Measurements from ENCODE around the gene ABCC1. TPM values are rescaled to one million over a fixed set of nuclear protein-coding genes. Genes with fewer than 3 reads are reported as not detected.
A peak's percentile ranks its signal among the peaks of the same experiment; 100 is the strongest.

ABCC1 gene
- total and polyA plus RNA-seq, 2 of the 4 experiments (the other 2 are of a cell fraction): 39.4 to 66.0 TPM

DNA sequence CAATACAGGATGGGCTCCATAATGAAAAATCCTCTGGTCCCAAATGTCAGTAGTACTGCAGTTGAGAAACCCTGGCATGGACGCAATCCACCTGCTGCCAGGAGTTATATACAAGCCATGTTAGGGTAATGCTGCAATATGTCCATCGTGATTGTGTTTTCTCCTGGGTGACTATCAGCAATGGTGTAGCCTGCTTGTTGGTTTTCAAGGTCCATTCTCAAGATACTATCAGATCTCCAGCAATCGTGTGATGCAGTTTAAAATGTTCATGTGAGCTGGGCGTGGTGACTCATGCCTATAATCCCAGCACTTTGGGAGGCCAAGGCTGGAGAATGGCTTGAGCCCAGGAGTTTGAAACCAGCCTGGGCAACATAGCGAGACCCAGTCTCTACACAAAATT is 24.0 kb downstream of the ABCC1 start:
- Histone ChIP-seq H3K23ac (ENCODE audit: low read depth, low read length) (peak overlapping the region; percentile 44; the same call in 1 of the 2 replicates), H2BK120ac (ENCODE audit: low read depth, low read length) (peak overlapping the region; percentile 61), H4K5ac (ENCODE audit: low read depth, low read length) (no peak overlapping the region), H3K9ac (ENCODE audit: low read depth, low read length) (no peak overlapping the region), H2AK5ac (ENCODE audit: low read depth, low read length) (peak overlapping the region; percentile 14; the same call in 1 of the 2 replicates), H3K4ac (ENCODE audit: low read depth, low read length) (peak overlapping the region; percentile 34), H3K79me1 (ENCODE audit: low read depth in 1 of 2, low read length in 2 of 2) (peaks cover 31 to 91% of the 10 kb centered on the region in 2 experiments), H3K36me3 (ENCODE audit: control insufficient read depth, insufficient read depth, low read length) (peaks cover 38% of the 10 kb centered on the region), H2BK15ac (ENCODE audit: low read depth, low read length) (no peak overlapping the region), H4K91ac (ENCODE audit: insufficient read depth, low read depth, low read length) (peak overlapping the region; percentile 31), H3K27me3 (ENCODE audit: control insufficient read depth, insufficient read depth, low read length) (no peaks in the 10 kb centered on the region), H3K14ac (replicated peaks; ENCODE audit: low read depth, low read length) (no peak overlapping the region), H4K20me1 (ENCODE audit: insufficient read depth, low read length) (peaks cover 80% of the 10 kb centered on the region), H2BK5ac (ENCODE audit: low read depth, low read length, poor library complexity, severe bottlenecking) (peak overlapping the region; percentile 76), H4K8ac (ENCODE audit: low read depth in 2 of 2, low read length in 2 of 2) (peak overlapping the region in 1 of 2 experiments; percentile 50; a peak in 1 of 4 replicates), H3K9me1 (ENCODE audit: insufficient read depth, low read length) (peaks cover 54% of the 10 kb centered on the region), H3K27ac (ENCODE audit: insufficient read depth, low read length) (peak overlapping the region; percentile 7; the same call in 1 of the 2 replicates), H3K18ac (ENCODE audit: low read depth, low read length) (no peak overlapping the region), H3K4me1 (ENCODE audit: control insufficient read depth, insufficient read depth, low read length) (peaks cover 43% of the 10 kb centered on the region), H2AK9ac (replicated peaks; ENCODE audit: low read depth, low read length, poor library complexity) (no peak overlapping the region), H2AFZ (replicated peaks; ENCODE audit: low read length, poor library complexity) (no peak overlapping the region), H3K9me3 (ENCODE audit: control insufficient read depth, insufficient read depth, low read length) (peaks cover 3% of the 10 kb centered on the region), H3K56ac (ENCODE audit: extremely low read depth, insufficient read depth, low read length) (no peak overlapping the region), H3K4me3 (ENCODE audit: insufficient read depth, low read depth, low read length) (no peak overlapping the region), H2BK20ac (ENCODE audit: low read depth, low read length) (0 out of 2 replicates have a peak overlapping the region, but pooled peaks have one; percentile 18), H3K4me2 (ENCODE audit: low read depth, low read length) (no peak overlapping the region)
- DNase-seq (peak; percentile 62), ATAC-seq (ENCODE audit: low read depth) (peak; percentile 19)
- intact Hi-C loops (cut with micrococcal nuclease) (no loop called here), in situ Hi-C loops (cut with MboI; ENCODE audit: low sequenced_read_pairs) (no loop called here), dilution Hi-C loops (cut with HindIII; ENCODE audit: low sequenced_read_pairs, unreplicated experiment) (no loop called here)
- ChIA-PET CTCF (interaction anchor here (0.6 kb wide), 1 partner anchor 21 kb away, joined by 3 read pairs; no protein-coding TSS in a partner anchor), POLR2A (ENCODE audit: unreplicated experiment) (no interaction called here)
- TF ChIP-seq BHLHE40 (IDR thresholded peaks at IDR 0.05; ENCODE audit: low read depth, low read length) (no peak), CEBPB (IDR thresholded peaks at IDR 0.05; ENCODE audit: low read depth, low read length) (peak; percentile 9; the same call in 1 of the 2 replicates), CHD1 (IDR thresholded peaks at IDR 0.05; ENCODE audit: low read depth, low read length) (no peak)
- no TSS peak for BruUV-seq (replicated peaks)
- WGBS, 2 experiments (ENCODE audit: extremely low coverage in 2 of 2, insufficient read length in 1 of 2): 100% methylated on average over 1 of the region's 5 CpGs; no CpG with 5 or more reads in 1 of the 2 experiments

Measured in IMR-90 (cell line).